ENCODE data around the gene RNASEH2A. TPM values are rescaled to one million over a fixed set of nuclear protein-coding genes. Genes with fewer than 3 reads are reported as not detected.

The RNASEH2A gene
- polyA plus RNA-seq, result 27.4 TPM

DNA sequence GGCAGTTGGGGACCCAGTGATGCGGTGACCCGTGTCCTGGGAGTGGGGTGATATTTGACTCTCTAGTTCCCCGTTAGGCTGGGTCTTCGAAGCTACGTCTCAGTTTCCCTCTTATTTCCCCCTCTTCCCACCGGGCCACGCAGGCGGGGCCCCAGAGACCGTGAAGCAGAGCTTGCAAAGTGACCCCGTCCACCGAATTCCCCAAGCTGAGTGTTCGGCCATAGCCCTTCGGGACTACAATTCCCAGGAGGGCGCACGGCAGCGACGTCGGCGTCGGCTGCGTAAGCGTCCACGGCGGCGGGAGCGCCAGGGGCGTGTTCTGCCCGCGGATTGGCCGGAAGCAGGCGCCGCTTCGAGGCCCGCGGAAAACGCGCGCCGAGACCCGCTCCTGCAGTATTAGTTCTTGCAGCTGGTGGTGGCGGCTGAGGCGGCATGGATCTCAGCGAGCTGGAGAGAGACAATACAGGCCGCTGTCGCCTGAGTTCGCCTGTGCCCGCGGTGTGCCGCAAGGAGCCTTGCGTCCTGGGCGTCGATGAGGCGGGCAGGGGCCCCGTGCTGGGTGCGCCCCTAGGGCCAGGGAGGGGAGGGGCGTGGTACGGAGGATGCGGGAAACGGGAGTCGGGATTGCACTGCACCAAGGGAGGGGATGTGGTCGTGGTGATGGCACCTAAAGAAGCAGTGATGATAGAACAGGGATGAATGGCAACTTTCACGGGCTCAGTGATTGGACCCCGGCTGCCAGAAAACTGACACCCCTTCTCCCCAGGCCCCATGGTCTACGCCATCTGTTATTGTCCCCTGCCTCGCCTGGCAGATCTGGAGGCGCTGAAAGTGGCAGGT is at the start of gene RNASEH2A:
RNASEH2A (plus strand) TSS at position 343 of the 840 bp plus-strand sequence; CDS start at position 433, 90 bp downstream.
- Mint-ChIP-seq H3K4me3 (peak within 1 kb of the TSS; percentile 89 to 98 (median 95)), H3K36me3 (peaks cover 4% of the 10 kb centered on the region), H3K27me3 (no peaks in the 10 kb centered on the region), H3K27ac (peak within 1 kb of the TSS; percentile 89 to 96 (median 92)), H3K9me3 (no peaks in the 10 kb centered on the region), H3K4me1 (peaks cover 9 to 16% (median 14%) of the 10 kb centered on the region in 3 donors)

- peaks cover 1% of the 10 kb centered on the region for H3K36me3 Mint-ChIP-seq
- peak overlapping the region in 3 of 4 donors; percentile 33 to 82 (median 34) for H3K4me3 Mint-ChIP-seq
- peaks cover 3 to 8% (median 6%) of the 10 kb centered on the region in 3 donors for H3K4me1 Mint-ChIP-seq
- no peak overlapping the region for H3K27ac Mint-ChIP-seq
- H3K27me3 Mint-ChIP-seq, result peaks cover 10% of the 10 kb centered on the region
- no peaks in the 10 kb centered on the region for H3K9me3 Mint-ChIP-seq
These were observed 48.7 kb upstream of the RNASEH2A start for GRCh38 chr19:12757544-12758274.

GRCh38 chr19:12759686-12760085 is 46.7 kb upstream of the RNASEH2A start:
- no peaks in the 10 kb centered on the region for H3K9me3 Mint-ChIP-seq
- H3K27me3 Mint-ChIP-seq, result peaks cover 7% of the 10 kb centered on the region
- peaks cover 1% of the 10 kb centered on the region for H3K36me3 Mint-ChIP-seq
- H3K27ac Mint-ChIP-seq, result no peak overlapping the region
- peaks cover 3 to 8% (median 6%) of the 10 kb centered on the region in 3 donors for H3K4me1 Mint-ChIP-seq
- H3K4me3 Mint-ChIP-seq, result peak overlapping the region in 1 of 4 donors; percentile 37

GRCh38 chr19:12763100-12763499 is 43.3 kb upstream of the RNASEH2A start:
- peaks cover 3 to 6% (median 4%) of the 10 kb centered on the region in 3 donors for H3K4me1 Mint-ChIP-seq
- H3K36me3 Mint-ChIP-seq, result peaks cover 1% of the 10 kb centered on the region
- H3K27ac Mint-ChIP-seq, result no peak overlapping the region
- no peak overlapping the region for H3K4me3 Mint-ChIP-seq
- no peaks in the 10 kb centered on the region for H3K27me3 Mint-ChIP-seq
- no peaks in the 10 kb centered on the region for H3K9me3 Mint-ChIP-seq

- Mint-ChIP-seq H3K4me1 (peaks cover 5 to 6% (median 5%) of the 10 kb centered on the region in 3 donors), H3K27ac (peak overlapping the region in 1 of 3 donors; percentile 45), H3K4me3 (no peak overlapping the region), H3K36me3 (peaks cover 1% of the 10 kb centered on the region), H3K27me3 (no peaks in the 10 kb centered on the region), H3K9me3 (no peaks in the 10 kb centered on the region)
These were observed 41.7 kb upstream of the RNASEH2A start for GRCh38 chr19:12764698-12765097.

DNA sequence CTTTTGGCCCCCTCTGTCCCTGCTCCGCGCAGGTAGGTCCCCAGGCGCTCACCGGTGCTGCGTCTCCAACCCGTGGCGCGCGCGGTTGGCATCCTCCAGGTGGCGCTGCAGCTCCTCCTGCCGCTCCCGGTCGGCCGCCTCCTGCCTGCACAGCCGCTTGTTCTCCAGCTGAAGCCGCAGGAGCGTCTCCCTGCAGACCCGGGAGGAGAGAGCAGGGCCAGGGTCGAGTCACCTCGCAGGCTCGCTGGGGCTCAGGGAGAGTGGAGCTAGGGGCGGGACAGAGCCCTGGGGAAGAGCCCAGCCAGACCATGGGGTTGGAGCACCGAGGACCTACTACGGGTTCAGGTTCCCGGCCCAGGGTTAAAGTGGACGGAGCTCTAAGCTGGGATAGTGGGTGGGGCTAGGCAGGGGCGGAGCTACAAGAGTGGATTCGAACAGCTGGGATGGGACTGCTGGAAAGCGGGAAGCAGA is 40.3 kb upstream of the RNASEH2A start:
- no peaks in the 10 kb centered on the region for H3K27me3 Mint-ChIP-seq
- H3K9me3 Mint-ChIP-seq, result no peaks in the 10 kb centered on the region
- peaks cover 0 to 2% (median 2%) of the 10 kb centered on the region in 3 donors for H3K4me1 Mint-ChIP-seq
- H3K27ac Mint-ChIP-seq, result peak overlapping the region in 1 of 3 donors; percentile 74
- no peaks in the 10 kb centered on the region for H3K36me3 Mint-ChIP-seq
- H3K4me3 Mint-ChIP-seq, result peak overlapping the region in 2 of 4 donors; percentile 22 to 67

DNA sequence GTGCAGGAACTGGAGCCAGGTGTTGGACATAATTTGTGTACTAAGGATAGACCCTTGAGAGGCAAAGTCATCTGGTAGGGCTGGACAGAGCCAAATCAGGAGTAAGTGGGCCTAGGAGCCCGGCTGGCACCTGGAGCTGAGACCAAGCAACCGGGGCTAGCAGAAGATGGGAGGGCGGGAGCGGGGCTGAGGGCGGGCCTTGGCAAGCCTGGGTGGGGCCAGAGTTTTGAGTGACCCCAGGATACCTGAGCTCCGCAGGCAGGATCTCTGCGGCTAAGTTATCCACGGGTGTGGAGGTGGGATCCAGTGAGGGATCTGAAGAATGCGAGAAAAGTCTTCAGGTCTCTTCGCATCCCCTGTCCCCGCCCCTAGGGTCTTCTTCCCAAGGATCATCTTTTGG is 39.2 kb upstream of the RNASEH2A start:
- Mint-ChIP-seq H3K9me3 (no peaks in the 10 kb centered on the region), H3K4me3 (no peak overlapping the region), H3K27ac (no peak overlapping the region), H3K4me1 (peaks cover 0 to 2% (median 2%) of the 10 kb centered on the region in 3 donors), H3K27me3 (no peaks in the 10 kb centered on the region), H3K36me3 (no peaks in the 10 kb centered on the region)

GRCh38 chr19:12767666-12768065 is 38.7 kb upstream of the RNASEH2A start:
- Mint-ChIP-seq H3K27ac (no peak overlapping the region), H3K9me3 (no peaks in the 10 kb centered on the region), H3K4me3 (no peak overlapping the region), H3K4me1 (peaks cover 0 to 2% (median 2%) of the 10 kb centered on the region in 3 donors), H3K27me3 (no peaks in the 10 kb centered on the region), H3K36me3 (no peaks in the 10 kb centered on the region)

DNA sequence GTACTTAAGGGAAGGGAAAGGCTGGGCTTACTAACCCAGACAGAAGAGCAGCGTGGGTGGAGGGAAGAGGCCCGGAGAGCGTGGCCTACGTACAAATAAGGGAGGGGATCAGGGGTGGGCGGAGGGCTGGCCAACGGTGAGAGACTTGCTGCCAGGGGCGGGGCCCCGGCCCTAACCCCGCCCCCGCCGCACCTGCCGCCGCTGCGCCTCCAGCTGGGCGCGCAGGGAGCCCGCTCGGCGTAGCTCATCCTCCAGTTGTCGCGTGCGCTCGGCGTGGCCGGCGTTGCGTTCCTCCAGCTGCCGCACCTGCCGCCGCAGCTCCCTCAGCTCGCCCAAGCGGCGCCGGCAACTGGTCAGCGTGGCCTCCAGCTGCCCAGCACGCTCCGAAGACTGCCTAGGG is 36.7 kb upstream of the RNASEH2A start:
- H3K27ac Mint-ChIP-seq, result peak overlapping the region in 1 of 3 donors; percentile 64
- peaks cover 4 to 7% (median 4%) of the 10 kb centered on the region in 3 donors for H3K4me1 Mint-ChIP-seq
- H3K36me3 Mint-ChIP-seq, result no peaks in the 10 kb centered on the region
- H3K4me3 Mint-ChIP-seq, result peak overlapping the region in 1 of 4 donors; percentile 41
- no peaks in the 10 kb centered on the region for H3K27me3 Mint-ChIP-seq
- H3K9me3 Mint-ChIP-seq, result no peaks in the 10 kb centered on the region

DNA sequence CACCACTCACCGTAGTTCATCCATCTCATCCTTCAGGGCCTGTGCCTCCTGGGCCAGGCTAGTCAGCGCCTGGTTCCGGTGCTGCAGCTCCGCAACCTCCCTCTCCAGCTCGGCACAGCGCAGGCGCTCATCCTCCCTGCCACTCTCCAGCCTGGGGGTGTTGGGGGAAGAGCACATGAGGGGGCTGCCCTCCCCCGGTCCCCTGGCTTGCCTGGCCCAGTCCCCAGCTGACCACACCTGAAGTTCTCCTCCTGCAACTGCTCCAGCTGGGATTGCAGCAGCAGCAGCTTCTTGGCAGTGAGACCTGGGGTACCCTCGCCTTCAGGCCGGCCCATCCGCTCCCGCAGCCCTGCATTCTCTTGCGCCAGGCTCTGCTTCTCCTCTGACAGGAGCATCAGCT is 35.5 kb upstream of the RNASEH2A start:
- Mint-ChIP-seq H3K4me3 (no peak overlapping the region), H3K36me3 (no peaks in the 10 kb centered on the region), H3K4me1 (peaks cover 4 to 7% (median 5%) of the 10 kb centered on the region in 3 donors), H3K27me3 (no peaks in the 10 kb centered on the region), H3K9me3 (no peaks in the 10 kb centered on the region), H3K27ac (no peak overlapping the region)

DNA sequence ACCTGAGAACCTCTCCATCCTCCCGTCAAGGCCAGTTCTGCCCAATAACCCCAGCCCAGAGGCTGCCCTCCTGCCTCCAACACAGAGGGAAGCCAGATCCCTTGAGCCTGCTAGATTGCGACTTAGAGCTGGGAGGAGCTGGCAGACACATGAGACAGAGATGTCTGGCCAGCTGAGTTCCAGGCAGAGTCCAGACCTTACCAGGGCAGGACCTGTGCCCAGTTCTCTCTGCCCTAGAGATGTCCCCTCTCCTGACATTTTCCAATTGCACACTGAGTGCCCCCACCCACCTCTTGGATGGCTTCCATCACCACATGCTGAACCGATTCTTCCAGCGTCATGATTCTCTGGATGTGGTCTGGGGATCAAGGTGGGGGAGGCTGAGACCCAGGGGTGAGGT is 34.1 kb upstream of the RNASEH2A start:
- Mint-ChIP-seq H3K4me1 (peaks cover 5 to 9% (median 5%) of the 10 kb centered on the region in 3 donors), H3K4me3 (no peak overlapping the region), H3K36me3 (no peaks in the 10 kb centered on the region), H3K27me3 (no peaks in the 10 kb centered on the region), H3K9me3 (no peaks in the 10 kb centered on the region), H3K27ac (no peak overlapping the region)

DNA sequence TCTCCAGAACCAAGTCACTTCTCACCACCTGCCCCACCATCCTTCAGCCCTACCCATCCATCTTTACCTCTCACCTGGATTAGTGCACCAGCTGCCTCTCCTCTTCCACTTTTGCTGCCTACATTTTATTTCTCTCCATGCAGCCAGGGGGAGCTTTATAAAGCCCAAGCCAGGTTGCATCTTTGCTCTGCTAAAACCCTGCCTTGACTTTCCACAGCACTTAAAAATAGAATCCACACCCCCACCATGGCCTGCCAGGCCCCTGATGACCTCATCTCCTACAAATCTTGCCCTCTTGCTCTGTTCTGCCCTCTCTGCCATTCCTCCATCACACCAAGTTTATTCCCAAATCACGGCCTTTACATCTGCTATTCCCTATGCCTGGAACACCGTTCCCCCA is 32.8 kb upstream of the RNASEH2A start:
- no peaks in the 10 kb centered on the region for H3K9me3 Mint-ChIP-seq
- H3K27me3 Mint-ChIP-seq, result no peaks in the 10 kb centered on the region
- peak overlapping the region in 2 of 3 donors; percentile 35 to 64 for H3K27ac Mint-ChIP-seq
- peaks cover 10 to 18% (median 11%) of the 10 kb centered on the region in 3 donors for H3K4me1 Mint-ChIP-seq
- no peaks in the 10 kb centered on the region for H3K36me3 Mint-ChIP-seq
- H3K4me3 Mint-ChIP-seq, result peak overlapping the region in 3 of 4 donors; percentile 0 to 78 (median 44)

DNA sequence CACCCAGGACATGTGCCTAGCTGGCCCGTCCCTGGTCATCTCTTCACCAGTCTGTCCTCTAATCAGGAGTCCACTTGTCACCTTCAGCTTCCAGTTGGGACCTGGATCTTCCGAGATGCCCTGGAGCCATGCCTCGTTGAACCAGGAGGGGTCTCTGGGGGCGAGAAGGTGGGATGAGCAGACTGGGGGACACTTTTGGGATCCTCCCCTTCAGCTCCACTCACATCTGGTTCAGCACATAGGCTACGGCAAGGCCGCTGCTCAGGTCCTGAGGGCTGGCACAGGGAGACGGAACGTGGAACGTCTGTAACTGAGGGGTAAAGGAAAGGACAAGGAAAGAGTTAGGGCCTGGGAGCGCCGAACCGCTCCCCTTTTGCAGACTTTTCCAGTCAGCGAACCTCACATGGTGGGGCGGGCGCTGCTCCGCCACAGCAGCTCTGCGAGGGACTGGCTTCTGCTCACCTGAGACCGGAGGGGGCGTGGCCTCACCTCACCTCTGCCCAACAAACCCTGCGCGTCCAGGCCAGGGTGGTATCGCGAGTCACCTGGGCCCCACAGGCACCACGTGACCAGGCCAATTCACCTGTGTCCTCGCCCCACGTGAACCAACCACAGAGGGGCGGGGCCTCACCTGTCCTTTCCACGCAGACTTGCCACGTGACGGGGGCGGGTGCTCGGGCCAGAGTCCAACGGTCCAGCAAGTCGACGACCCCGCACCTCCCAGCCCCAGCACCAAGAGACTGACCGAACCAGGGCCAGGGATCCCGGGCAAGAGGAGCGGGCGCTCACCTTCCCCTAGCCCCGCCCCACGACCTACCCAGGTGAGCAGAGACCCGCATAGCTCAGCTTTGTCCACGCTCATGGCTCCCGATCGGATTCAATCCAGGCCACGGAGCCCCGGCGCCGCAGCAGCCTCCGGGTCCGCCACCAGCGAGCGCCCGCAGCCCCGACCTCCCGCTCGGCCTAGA is 31.5 kb upstream of the RNASEH2A start, which contains the start of gene HOOK2:
HOOK2 (minus strand) TSS at position 965 of the 968 bp plus-strand sequence; CDS start at position 862, 103 bp downstream.
- H3K9me3 Mint-ChIP-seq, result no peaks in the 10 kb centered on the region
- H3K4me3 Mint-ChIP-seq, result peak within 1 kb of the TSS; percentile 80 to 93 (median 88)
- peaks cover 14 to 20% (median 19%) of the 10 kb centered on the region in 3 donors for H3K4me1 Mint-ChIP-seq
- H3K36me3 Mint-ChIP-seq, result no peaks in the 10 kb centered on the region
- H3K27me3 Mint-ChIP-seq, result no peaks in the 10 kb centered on the region
- H3K27ac Mint-ChIP-seq, result peak within 1 kb of the TSS; percentile 73 to 93 (median 92)
